AG20443 (cell line): Measurements from ENCODE around the gene TUBA3D.
A peak's percentile ranks its signal among the peaks of the same experiment; 100 is the strongest.
"Not testable (repeated sequence)": the region's sequence is repeated elsewhere in the genome, so short reads cannot be mapped to it uniquely, and the experiment has no call there.

ENCODE experiments used
- DNase-seq: peaks from one replicate; pipeline ENCODE4 v3.0.0; 2012; ENCODE audit warnings: low spot score, mixed read lengths

Gene TUBA3D

GRCh38 chr2:131475831-131476230 lies at the start of gene TUBA3D:
Gene TUBA3D (plus strand): TSS chr2:131476119. CDS start chr2:131476200, 81 bp downstream.
- DNase-seq: no peak

GRCh38 chr2:131426727-131427126 lies 49.2 kb upstream of the TUBA3D start:
- no peak for DNase-seq

GRCh38 chr2:131431336-131431735 lies 44.6 kb upstream of the TUBA3D start:
- peak; percentile 15 for DNase-seq

GRCh38 chr2:131440742-131441468 lies 35.0 kb upstream of the TUBA3D start:
- DNase-seq: not testable (repeated sequence)

- DNase-seq: not testable (repeated sequence)
These were observed 31.0 kb upstream of the TUBA3D start for GRCh38 chr2:131444736-131445514.

GRCh38 chr2:131445515-131445797 lies 30.5 kb upstream of the TUBA3D start:
- DNase-seq: not testable (repeated sequence)

- no peak for DNase-seq
These were observed 30.0 kb upstream of the TUBA3D start for GRCh38 chr2:131445896-131446295.

GRCh38 chr2:131447981-131448380 lies 27.9 kb upstream of the TUBA3D start:
- DNase-seq: not testable (repeated sequence)

- not testable (repeated sequence) for DNase-seq
These were observed 24.5 kb upstream of the TUBA3D start for GRCh38 chr2:131451265-131451949.

GRCh38 chr2:131454914-131455313 lies 21.0 kb upstream of the TUBA3D start:
- DNase-seq: not testable (repeated sequence)

- DNase-seq: not testable (repeated sequence)
These were observed 8.2 kb upstream of the TUBA3D start for GRCh38 chr2:131467722-131468121.

- DNase-seq: not testable (repeated sequence)
These were observed 5.0 kb upstream of the TUBA3D start for GRCh38 chr2:131470944-131471343.

GRCh38 chr2:131471624-131472023 lies 4.3 kb upstream of the TUBA3D start:
- DNase-seq: not testable (repeated sequence)

- not testable (repeated sequence) for DNase-seq
These were observed 2.7 kb upstream of the TUBA3D start for GRCh38 chr2:131473266-131473665.

- not testable (repeated sequence) for DNase-seq
These were observed 444 bp downstream of the TUBA3D start for GRCh38 chr2:131476363-131476762.

- not testable (repeated sequence) for DNase-seq
These were observed 1.3 kb downstream of the TUBA3D start for GRCh38 chr2:131477227-131477626.

GRCh38 chr2:131478074-131478849 lies 2.3 kb downstream of the TUBA3D start:
- DNase-seq: not testable (repeated sequence)

- not testable (repeated sequence) for DNase-seq
These were observed 3.0 kb downstream of the TUBA3D start for GRCh38 chr2:131478850-131479461.

- not testable (repeated sequence) for DNase-seq
These were observed 4.4 kb downstream of the TUBA3D start for GRCh38 chr2:131480351-131480750.

GRCh38 chr2:131482506-131483155 lies 6.7 kb downstream of the TUBA3D start:
- not testable (repeated sequence) for DNase-seq
